ENCODE data around the gene PCDHGA8.

DNA sequence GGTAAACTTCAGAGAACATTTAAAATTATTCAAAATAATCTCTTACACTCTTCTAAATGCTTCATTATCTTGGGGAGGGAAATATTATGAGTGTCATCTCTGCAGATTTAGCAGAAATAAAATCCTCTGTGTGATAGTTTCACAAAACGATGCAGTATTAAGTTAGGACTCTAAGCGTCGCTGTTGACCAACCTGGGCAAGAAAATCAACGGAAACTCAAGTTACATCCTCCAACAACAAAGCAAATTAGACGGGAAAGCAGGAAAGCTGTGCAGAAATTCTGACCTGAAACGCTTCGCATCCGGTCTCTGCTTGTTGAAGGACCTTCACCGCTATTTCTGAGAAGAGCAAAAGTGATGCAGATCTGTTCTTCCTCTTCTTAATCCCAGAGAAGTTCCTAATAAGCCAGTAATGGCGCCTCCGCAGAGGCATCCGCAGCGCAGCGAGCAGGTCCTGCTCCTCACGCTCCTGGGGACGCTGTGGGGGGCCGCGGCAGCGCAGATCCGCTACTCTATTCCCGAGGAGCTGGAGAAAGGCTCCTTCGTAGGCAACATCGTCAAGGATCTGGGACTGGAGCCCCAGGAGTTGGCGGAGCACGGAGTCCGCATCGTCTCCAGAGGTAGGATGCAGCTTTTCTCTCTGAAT, 18.6 kb upstream of the PCDHGA8 start, which contains the start of gene PCDHGA6:
- TF ChIP-seq EZH2 (IDR thresholded peaks at IDR 0.05; ENCODE audit: low read length, missing control alignments) = no peak
- TF ChIP-seq, protein P1, sequence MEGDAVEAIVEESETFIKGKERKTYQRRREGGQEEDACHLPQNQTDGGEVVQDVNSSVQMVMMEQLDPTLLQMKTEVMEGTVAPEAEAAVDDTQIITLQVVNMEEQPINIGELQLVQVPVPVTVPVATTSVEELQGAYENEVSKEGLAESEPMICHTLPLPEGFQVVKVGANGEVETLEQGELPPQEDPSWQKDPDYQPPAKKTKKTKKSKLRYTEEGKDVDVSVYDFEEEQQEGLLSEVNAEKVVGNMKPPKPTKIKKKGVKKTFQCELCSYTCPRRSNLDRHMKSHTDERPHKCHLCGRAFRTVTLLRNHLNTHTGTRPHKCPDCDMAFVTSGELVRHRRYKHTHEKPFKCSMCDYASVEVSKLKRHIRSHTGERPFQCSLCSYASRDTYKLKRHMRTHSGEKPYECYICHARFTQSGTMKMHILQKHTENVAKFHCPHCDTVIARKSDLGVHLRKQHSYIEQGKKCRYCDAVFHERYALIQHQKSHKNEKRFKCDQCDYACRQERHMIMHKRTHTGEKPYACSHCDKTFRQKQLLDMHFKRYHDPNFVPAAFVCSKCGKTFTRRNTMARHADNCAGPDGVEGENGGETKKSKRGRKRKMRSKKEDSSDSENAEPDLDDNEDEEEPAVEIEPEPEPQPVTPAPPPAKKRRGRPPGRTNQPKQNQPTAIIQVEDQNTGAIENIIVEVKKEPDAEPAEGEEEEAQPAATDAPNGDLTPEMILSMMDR (conservative IDR thresholded peaks at IDR 0.05 in 1 of 2, IDR thresholded peaks at IDR 0.05 in 1 of 2; ENCODE audit: low read depth in 1 of 2, low read length in 2 of 2) = peak; percentile 41 to 61
